SU-DHL-6 (cell line): ENCODE measurements around the gene THBS2.

Source experiments
- H2AFZ ChIP-seq: fragments of 200-600 bp; sonication (generic); 2 replicates; pipeline ENCODE4 v1.6.1; 2014; ENCODE audit warnings: low read depth, mild to moderate bottlenecking, moderate library complexity, mixed read lengths, antibody characterized with exemption, low read length; ENCODE audit not compliant: severe bottlenecking
- H3F3A ChIP-seq: fragments of 200-600 bp; shearing (Covaris generic); 2 replicates; pipeline ENCODE4 v1.6.0; 2016; ENCODE audit warnings: antibody characterized with exemption, mild to moderate bottlenecking; ENCODE audit not compliant: insufficient read depth
- H3K27ac ChIP-seq: fragments of 200-600 bp; sonication (generic); 2 replicates; pipeline ENCODE4 v1.5.1; 2016; ENCODE audit warnings: low read depth, mild to moderate bottlenecking, low read length, moderate library complexity, mixed read lengths
- H3K27me3 ChIP-seq: fragments of 200-600 bp; sonication (generic), shearing (Covaris generic); 2 replicates; pipeline ENCODE4 v1.6.0; 2014; ENCODE audit warnings: mild to moderate bottlenecking, low read length
- H3K36me3 ChIP-seq: fragments of 200-600 bp; sonication (generic); 2 replicates; pipeline ENCODE4 v1.6.1; 2014; ENCODE audit warnings: mild to moderate bottlenecking, low read length, mixed read lengths
- H3K4me2 ChIP-seq: fragments of 300-600, 200-600 bp; shearing (Covaris generic), sonication (generic); 2 replicates; pipeline ENCODE4 v1.6.0; 2014; ENCODE audit warnings: low read length, low read depth, mild to moderate bottlenecking; ENCODE audit not compliant: poor library complexity, severe bottlenecking
- H3K4me3 ChIP-seq: fragments of 200-600 bp; sonication (generic); 2 replicates; pipeline ENCODE4 v1.5.1; 2014; ENCODE audit warnings: antibody characterized with exemption, low read length, mild to moderate bottlenecking, mixed read lengths; ENCODE audit not compliant: insufficient read depth, poor library complexity, severe bottlenecking
- H3K79me2 ChIP-seq: fragments of 200-600 bp; sonication (generic); 2 replicates; pipeline ENCODE4 v1.6.1; 2014; ENCODE audit warnings: mild to moderate bottlenecking, low read length, moderate library complexity; ENCODE audit not compliant: insufficient read depth
- H3K9ac ChIP-seq: fragments of 200-600 bp; sonication (generic); 2 replicates; pipeline ENCODE4 v1.7.0; 2014; ENCODE audit warnings: mild to moderate bottlenecking, low read length
- H3K9me2 ChIP-seq: fragments of 200-600 bp; sonication (generic); replicated peaks from 2 replicates; pipeline ENCODE4 v1.6.1; 2014; ENCODE audit warnings: low read length; ENCODE audit not compliant: insufficient read depth
- H3K9me3 ChIP-seq: fragments of 200-600 bp; sonication (generic); 2 replicates; pipeline ENCODE4 v1.6.1; 2014; ENCODE audit warnings: low read length, mixed read lengths; ENCODE audit not compliant: insufficient read depth
- H4K20me1 ChIP-seq: fragments of 200-600 bp; sonication (generic); 2 replicates; pipeline ENCODE4 v1.6.1; 2014; ENCODE audit warnings: low read depth, mild to moderate bottlenecking, antibody characterized with exemption, low read length, moderate library complexity, mixed read lengths
- CTCF ChIP-seq: fragments of 200-600 bp; sonication (generic); IDR thresholded peaks from one replicate; pipeline ENCODE4 v1.5.1; 2017; ENCODE audit warnings: antibody characterized with exemption, mild to moderate bottlenecking, low read length, moderate library complexity; ENCODE audit not compliant: insufficient read depth, poor library complexity, severe bottlenecking
- EZH2phosphoT487 ChIP-seq: fragments of 200-600 bp; sonication (generic), shearing (Covaris generic); conservative IDR thresholded peaks from 2 replicates; pipeline ENCODE4 v1.6.1; 2018; ENCODE audit warnings: mild to moderate bottlenecking, antibody characterized with exemption, low read length, moderate library complexity, mixed read lengths

Gene THBS2

GRCh38 chr6:169168706-169169105 lies 84.9 kb downstream of the THBS2 start:
- Histone ChIP-seq H3K27ac (no peak overlapping the region), H3K79me2 (no peaks in the 10 kb centered on the region), H2AFZ (no peak overlapping the region), H3K27me3 (no peaks in the 10 kb centered on the region), H3K36me3 (no peaks in the 10 kb centered on the region), H3K9ac (no peak overlapping the region), H3K4me2 (no peak overlapping the region), H3K4me3 (no peak overlapping the region), H3F3A (no peaks in the 10 kb centered on the region), H3K9me2 (no peaks in the 10 kb centered on the region), H3K9me3 (no peaks in the 10 kb centered on the region), H4K20me1 (no peaks in the 10 kb centered on the region)
- no peak for TF ChIP-seq CTCF

GRCh38 chr6:169168302-169168630 lies 85.4 kb downstream of the THBS2 start:
- H3K79me2 ChIP-seq, result no peaks in the 10 kb centered on the region
- H3K4me3 ChIP-seq, result no peak overlapping the region
- no peak overlapping the region for H3K27ac ChIP-seq
- H3K36me3 ChIP-seq, result no peaks in the 10 kb centered on the region
- no peak overlapping the region for H2AFZ ChIP-seq
- no peaks in the 10 kb centered on the region for H3K27me3 ChIP-seq
- no peaks in the 10 kb centered on the region for H3K9me3 ChIP-seq
- H4K20me1 ChIP-seq, result no peaks in the 10 kb centered on the region
- H3K4me2 ChIP-seq, result no peak overlapping the region
- no peak overlapping the region for H3K9ac ChIP-seq
- H3F3A ChIP-seq, result no peaks in the 10 kb centered on the region
- no peaks in the 10 kb centered on the region for H3K9me2 ChIP-seq
- TF ChIP-seq EZH2phosphoT487, result no peak
- no peak for TF ChIP-seq CTCF

- no peaks in the 10 kb centered on the region for H3K36me3 ChIP-seq
- H3K4me2 ChIP-seq, result no peak overlapping the region
- H3K9me2 ChIP-seq, result no peaks in the 10 kb centered on the region
- H3K27ac ChIP-seq, result no peak overlapping the region
- H4K20me1 ChIP-seq, result no peaks in the 10 kb centered on the region
- H3F3A ChIP-seq, result no peaks in the 10 kb centered on the region
- no peaks in the 10 kb centered on the region for H3K9me3 ChIP-seq
- TF ChIP-seq CTCF (no peak), EZH2phosphoT487 (no peak)
- no peak overlapping the region for H3K4me3 ChIP-seq
- no peak overlapping the region for H3K9ac ChIP-seq
- H3K79me2 ChIP-seq, result no peaks in the 10 kb centered on the region
- no peaks in the 10 kb centered on the region for H3K27me3 ChIP-seq
- H2AFZ ChIP-seq, result no peak overlapping the region
Observed at GRCh38 chr6:169167581-169168301, 85.9 kb downstream of the THBS2 start.
